Measurements from ENCODE around the gene PHF21B.
"Not testable (repeated sequence)": the region's sequence is repeated elsewhere in the genome, so short reads cannot be mapped to it uniquely, and the experiment has no call there.

The PHF21B gene

DNA sequence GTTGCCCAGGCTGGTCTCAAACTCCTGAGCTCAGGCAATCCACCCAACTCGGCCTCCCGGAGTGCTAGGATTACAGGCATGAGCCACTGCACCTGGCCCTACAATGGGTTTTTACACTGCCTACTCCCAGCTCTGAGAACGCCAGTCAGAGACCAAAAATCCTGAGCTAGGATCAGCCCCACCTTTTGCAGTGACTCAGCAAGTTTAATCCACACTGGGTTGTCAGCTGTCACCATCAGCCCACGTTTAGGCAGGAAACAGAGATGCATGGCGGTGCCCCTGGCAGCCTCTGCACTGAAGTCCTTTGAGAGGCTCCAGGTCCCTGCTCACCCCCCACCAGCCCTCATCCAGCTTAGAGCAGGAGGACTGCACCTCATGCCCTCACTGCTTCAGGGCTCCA, 139.8 kb downstream of the PHF21B start:
- H3K4me3 ChIP-seq (ENCODE audit: extremely low read depth, insufficient read depth, low read length, poor library complexity, severe bottlenecking): no peak overlapping the region
- H3K36me3 ChIP-seq (ENCODE audit: control insufficient read depth, insufficient read depth, low read length): no peaks in the 10 kb centered on the region
- peak overlapping the region; percentile 39 for H3K27ac ChIP-seq (ENCODE audit: low read depth, low read length, severe bottlenecking)
- H3K4me1 ChIP-seq (ENCODE audit: control insufficient read depth, insufficient read depth, low read length, poor library complexity, severe bottlenecking): peaks cover 4% of the 10 kb centered on the region
- WGBS, 2 experiments (ENCODE audit: insufficient coverage in 2 of 2): 74 to 81% methylated on average over 3 to 5 of the region's 5 CpGs
- peaks cover 10% of the 10 kb centered on the region for H3K9me3 ChIP-seq (ENCODE audit: control insufficient read depth, low read length)

DNA sequence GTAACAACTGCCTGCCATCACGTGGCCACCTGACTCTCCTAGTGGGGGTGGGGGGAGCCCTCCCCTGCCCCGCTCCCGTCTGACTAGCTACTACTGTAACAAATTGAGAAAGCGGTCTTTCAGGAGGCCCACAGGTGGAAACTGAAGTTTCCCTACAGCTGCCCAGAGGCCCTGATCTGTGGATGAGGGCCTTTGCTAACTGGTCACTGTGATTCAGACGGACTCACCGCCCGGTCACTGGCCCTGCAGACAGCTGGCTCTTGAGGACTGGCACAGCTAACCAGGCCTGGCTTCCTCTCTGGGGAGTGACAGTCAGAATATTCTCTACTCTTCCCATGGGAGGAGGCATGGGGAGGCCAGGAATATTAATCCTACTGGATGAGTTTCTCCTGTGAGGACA, 140.6 kb downstream of the PHF21B start:
- H3K4me1 ChIP-seq (ENCODE audit: control insufficient read depth, insufficient read depth, low read length, poor library complexity, severe bottlenecking): peaks cover 4% of the 10 kb centered on the region
- H3K36me3 ChIP-seq (ENCODE audit: control insufficient read depth, insufficient read depth, low read length): no peaks in the 10 kb centered on the region
- 89 to 100% methylated on average over 6 to 7 of the region's 7 CpGs for WGBS, 2 experiments (ENCODE audit: insufficient coverage in 2 of 2)
- peaks cover 10% of the 10 kb centered on the region for H3K9me3 ChIP-seq (ENCODE audit: control insufficient read depth, low read length)
- H3K4me3 ChIP-seq (ENCODE audit: extremely low read depth, insufficient read depth, low read length, poor library complexity, severe bottlenecking): no peak overlapping the region
- no peak overlapping the region for H3K27ac ChIP-seq (ENCODE audit: low read depth, low read length, severe bottlenecking)

DNA sequence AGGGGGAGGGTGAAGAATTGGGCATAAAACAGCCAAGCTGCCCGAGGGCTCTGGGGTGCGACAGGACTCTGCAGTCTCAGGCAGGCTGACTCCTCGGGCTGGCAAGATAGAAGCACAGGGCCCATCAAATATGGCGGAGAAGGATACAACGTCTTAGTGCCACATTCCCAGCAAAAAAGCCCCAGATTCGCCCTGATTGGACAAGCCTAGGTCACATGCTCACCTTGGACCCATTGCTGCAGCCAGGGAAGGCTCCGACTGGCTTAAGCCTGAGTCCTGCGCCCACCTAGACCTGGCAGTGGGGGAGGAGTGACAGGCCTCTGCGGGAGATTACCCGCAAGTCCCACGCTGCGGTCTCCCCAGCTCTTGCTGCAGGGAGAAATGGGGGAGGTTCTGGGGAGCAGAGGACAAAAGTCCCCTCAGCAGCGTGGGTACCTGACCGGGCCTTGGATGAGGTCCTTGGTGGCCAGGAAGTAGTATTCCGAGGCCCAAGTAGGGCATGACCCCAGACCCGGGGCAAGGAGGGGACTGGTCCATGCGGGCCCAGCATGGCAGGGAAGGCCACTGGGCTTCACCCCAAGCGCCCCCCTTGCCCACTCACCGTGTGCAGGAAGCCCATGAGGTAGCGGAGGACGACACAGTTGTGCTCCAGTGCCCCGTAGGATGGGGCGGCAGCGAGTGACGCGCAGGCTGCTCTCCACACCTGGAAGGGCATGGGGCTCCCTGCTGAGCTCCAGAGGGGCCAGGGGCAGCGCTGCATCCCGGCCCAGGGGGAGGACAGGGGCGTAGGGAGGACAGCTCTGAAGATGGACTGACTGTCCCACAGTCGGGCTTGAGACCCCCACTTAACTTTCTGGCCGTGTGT, 144.4 kb downstream of the PHF21B start:
- H3K4me1 ChIP-seq (ENCODE audit: control insufficient read depth, insufficient read depth, low read length, poor library complexity, severe bottlenecking): peaks cover 4% of the 10 kb centered on the region
- no peak overlapping the region for H3K4me3 ChIP-seq (ENCODE audit: extremely low read depth, insufficient read depth, low read length, poor library complexity, severe bottlenecking)
- H3K9me3 ChIP-seq (ENCODE audit: control insufficient read depth, low read length): no peaks in the 10 kb centered on the region
- no peaks in the 10 kb centered on the region for H3K36me3 ChIP-seq (ENCODE audit: control insufficient read depth, insufficient read depth, low read length)
- no peak overlapping the region for H3K27ac ChIP-seq (ENCODE audit: low read depth, low read length, severe bottlenecking)
- 89 to 91% methylated on average over 31 of the region's 31 CpGs for WGBS, 2 experiments (ENCODE audit: insufficient coverage in 2 of 2)

- no peaks in the 10 kb centered on the region for H3K4me1 ChIP-seq (ENCODE audit: control insufficient read depth, insufficient read depth, low read length, poor library complexity, severe bottlenecking)
- no peaks in the 10 kb centered on the region for H3K36me3 ChIP-seq (ENCODE audit: control insufficient read depth, insufficient read depth, low read length)
- no peak overlapping the region for H3K27ac ChIP-seq (ENCODE audit: low read depth, low read length, severe bottlenecking)
- H3K9me3 ChIP-seq (ENCODE audit: control insufficient read depth, low read length): no peaks in the 10 kb centered on the region
- no peak overlapping the region for H3K4me3 ChIP-seq (ENCODE audit: extremely low read depth, insufficient read depth, low read length, poor library complexity, severe bottlenecking)
- WGBS, 2 experiments (ENCODE audit: insufficient coverage in 2 of 2): 93 to 96% methylated on average over 16 to 18 of the region's 19 CpGs
Measured at GRCh38 chr22:44862981-44863860, 146.6 kb downstream of the PHF21B start.

- 93 to 96% methylated on average over 8 to 11 of the region's 11 CpGs for WGBS, 2 experiments (ENCODE audit: insufficient coverage in 2 of 2)
Measured at GRCh38 chr22:44862281-44862680, 147.5 kb downstream of the PHF21B start.

GRCh38 chr22:44861245-44861644, 148.6 kb downstream of the PHF21B start:
- WGBS, 2 experiments (ENCODE audit: insufficient coverage in 2 of 2): 93 to 100% methylated on average over 3 to 5 of the region's 7 CpGs
- Histone ChIP-seq H3K4me3 (ENCODE audit: extremely low read depth, insufficient read depth, low read length, poor library complexity, severe bottlenecking) (no peak overlapping the region), H3K27ac (ENCODE audit: low read depth, low read length, severe bottlenecking) (no peak overlapping the region), H3K9me3 (ENCODE audit: control insufficient read depth, low read length) (no peaks in the 10 kb centered on the region), H3K4me1 (ENCODE audit: control insufficient read depth, insufficient read depth, low read length, poor library complexity, severe bottlenecking) (no peaks in the 10 kb centered on the region), H3K36me3 (ENCODE audit: control insufficient read depth, insufficient read depth, low read length) (no peaks in the 10 kb centered on the region)

More at GRCh38 chr22:44862281-44862680, 147.5 kb downstream of the PHF21B start:
- no peak overlapping the region for H3K4me3 ChIP-seq (ENCODE audit: extremely low read depth, insufficient read depth, low read length, poor library complexity, severe bottlenecking)
- no peak overlapping the region for H3K27ac ChIP-seq (ENCODE audit: low read depth, low read length, severe bottlenecking)
- H3K9me3 ChIP-seq (ENCODE audit: control insufficient read depth, low read length): no peaks in the 10 kb centered on the region
- no peaks in the 10 kb centered on the region for H3K36me3 ChIP-seq (ENCODE audit: control insufficient read depth, insufficient read depth, low read length)
- no peaks in the 10 kb centered on the region for H3K4me1 ChIP-seq (ENCODE audit: control insufficient read depth, insufficient read depth, low read length, poor library complexity, severe bottlenecking)

DNA sequence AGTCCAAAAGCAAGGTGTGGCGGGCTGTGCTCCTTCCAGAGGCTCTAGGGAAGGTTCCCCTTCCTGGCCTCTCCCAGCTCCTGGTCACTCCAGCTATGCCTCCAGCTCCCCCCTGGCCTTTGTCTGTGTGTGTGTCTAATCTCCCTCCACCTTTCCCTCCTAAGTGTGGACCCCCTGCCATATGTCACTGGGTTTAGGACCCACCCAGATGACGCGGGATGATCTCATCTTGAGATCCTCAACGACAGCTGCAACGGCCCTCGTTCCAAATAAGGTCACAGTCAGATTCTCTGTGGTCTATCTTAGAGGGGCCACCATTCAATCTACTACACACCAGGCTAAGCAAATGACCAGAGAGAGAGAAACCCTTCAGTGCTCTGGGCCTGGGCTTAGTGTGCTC, 149.5 kb downstream of the PHF21B start:
- H3K4me3 ChIP-seq (ENCODE audit: extremely low read depth, insufficient read depth, low read length, poor library complexity, severe bottlenecking): no peak overlapping the region
- no peaks in the 10 kb centered on the region for H3K4me1 ChIP-seq (ENCODE audit: control insufficient read depth, insufficient read depth, low read length, poor library complexity, severe bottlenecking)
- WGBS, 2 experiments (ENCODE audit: insufficient coverage in 2 of 2): 89 to 92% methylated on average over 6 of the region's 6 CpGs
- no peaks in the 10 kb centered on the region for H3K9me3 ChIP-seq (ENCODE audit: control insufficient read depth, low read length)
- H3K27ac ChIP-seq (ENCODE audit: low read depth, low read length, severe bottlenecking): no peak overlapping the region
- H3K36me3 ChIP-seq (ENCODE audit: control insufficient read depth, insufficient read depth, low read length): no peaks in the 10 kb centered on the region

GRCh38 chr22:44859641-44860040, 150.2 kb downstream of the PHF21B start:
- Histone ChIP-seq H3K27ac (ENCODE audit: low read depth, low read length, severe bottlenecking) (no peak overlapping the region), H3K4me1 (ENCODE audit: control insufficient read depth, insufficient read depth, low read length, poor library complexity, severe bottlenecking) (no peaks in the 10 kb centered on the region), H3K36me3 (ENCODE audit: control insufficient read depth, insufficient read depth, low read length) (no peaks in the 10 kb centered on the region), H3K4me3 (ENCODE audit: extremely low read depth, insufficient read depth, low read length, poor library complexity, severe bottlenecking) (no peak overlapping the region), H3K9me3 (ENCODE audit: control insufficient read depth, low read length) (no peaks in the 10 kb centered on the region)
- 89 to 93% methylated on average over 8 to 13 of the region's 13 CpGs for WGBS, 2 experiments (ENCODE audit: insufficient coverage in 2 of 2)

DNA sequence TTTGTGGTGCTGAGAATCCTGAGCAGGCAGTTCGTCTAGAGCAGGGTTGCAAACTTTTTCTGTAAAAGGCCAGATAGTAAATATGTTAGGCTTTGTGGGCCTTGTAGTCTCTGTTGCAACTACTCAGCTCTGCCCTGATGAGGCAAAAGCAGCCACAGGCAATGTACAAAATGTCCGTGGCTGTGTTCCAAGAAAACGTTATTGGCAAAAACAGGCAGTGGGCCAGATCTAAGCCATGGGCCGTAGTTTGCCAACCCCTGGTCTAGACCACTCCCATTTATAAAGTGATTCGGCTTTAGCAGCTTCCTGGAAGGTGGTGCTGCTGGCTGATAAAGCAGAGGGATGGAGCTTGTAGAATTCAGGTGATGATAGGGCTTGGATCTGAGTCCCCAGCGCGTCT, 151.0 kb downstream of the PHF21B start:
- H3K4me1 ChIP-seq (ENCODE audit: control insufficient read depth, insufficient read depth, low read length, poor library complexity, severe bottlenecking); H3K4me3 ChIP-seq (ENCODE audit: extremely low read depth, insufficient read depth, low read length, poor library complexity, severe bottlenecking); H3K27ac ChIP-seq (ENCODE audit: low read depth, low read length, severe bottlenecking); H3K36me3 ChIP-seq (ENCODE audit: control insufficient read depth, insufficient read depth, low read length); H3K9me3 ChIP-seq (ENCODE audit: control insufficient read depth, low read length): not testable (repeated sequence)
- WGBS, 2 experiments (ENCODE audit: insufficient coverage in 2 of 2): 93 to 100% methylated on average over 4 of the region's 7 CpGs

DNA sequence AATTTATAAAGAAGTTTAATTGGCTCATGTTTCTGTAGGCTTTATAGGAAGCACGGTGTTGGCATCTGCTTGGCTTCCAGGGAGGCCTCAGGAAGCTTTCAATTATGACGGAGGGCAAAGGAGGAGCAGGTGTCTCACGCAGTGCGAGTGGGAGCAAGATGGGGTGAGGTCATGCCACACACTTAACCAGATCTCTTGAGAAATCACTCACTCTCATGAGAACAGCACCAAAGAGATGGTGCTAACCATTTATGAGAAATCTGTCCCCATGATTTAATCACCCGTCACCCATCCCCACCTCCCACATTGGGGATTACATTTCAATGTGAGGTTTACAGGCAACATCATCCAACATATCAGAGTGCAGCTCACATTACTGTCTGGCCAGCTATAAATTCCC, 153.9 kb downstream of the PHF21B start:
- Histone ChIP-seq H3K36me3 (ENCODE audit: control insufficient read depth, insufficient read depth, low read length) (no peaks in the 10 kb centered on the region), H3K4me3 (ENCODE audit: extremely low read depth, insufficient read depth, low read length, poor library complexity, severe bottlenecking) (no peak overlapping the region), H3K27ac (ENCODE audit: low read depth, low read length, severe bottlenecking) (no peak overlapping the region), H3K4me1 (ENCODE audit: control insufficient read depth, insufficient read depth, low read length, poor library complexity, severe bottlenecking) (no peaks in the 10 kb centered on the region), H3K9me3 (ENCODE audit: control insufficient read depth, low read length) (no peaks in the 10 kb centered on the region)
- WGBS, 2 experiments (ENCODE audit: insufficient coverage in 2 of 2): 98 to 100% methylated on average over 4 of the region's 5 CpGs

All from mesodermal cell (in vitro differentiated cells).